Measurements from ENCODE around the gene KIF13A.
"Not testable (repeated sequence)": the region's sequence is repeated elsewhere in the genome, so short reads cannot be mapped to it uniquely, and the experiment has no call there.

KIF13A gene

GRCh38 chr6:17967668-17968518 lies 19.5 kb downstream of the KIF13A start:
- DNase-seq, result no peak

GRCh38 chr6:17966451-17966850 lies 21.0 kb downstream of the KIF13A start:
- no peak for DNase-seq

- no peak for DNase-seq
These were observed 22.0 kb downstream of the KIF13A start for GRCh38 chr6:17965397-17965796.

GRCh38 chr6:17964633-17965032 lies 22.8 kb downstream of the KIF13A start:
- no peak for DNase-seq

- DNase-seq, result no peak
These were observed 24.9 kb downstream of the KIF13A start for GRCh38 chr6:17962436-17963031.

- DNase-seq, result no peak
These were observed 28.1 kb downstream of the KIF13A start for GRCh38 chr6:17959302-17959701.

- DNase-seq, result no peak
These were observed 29.4 kb downstream of the KIF13A start for GRCh38 chr6:17957904-17958620.

- DNase-seq, result no peak
These were observed 29.9 kb downstream of the KIF13A start for GRCh38 chr6:17957498-17957897.

- DNase-seq, result no peak
These were observed 30.3 kb downstream of the KIF13A start for GRCh38 chr6:17957086-17957485.

GRCh38 chr6:17950095-17950494 lies 37.3 kb downstream of the KIF13A start:
- no peak for DNase-seq

- DNase-seq, result no peak
These were observed 38.3 kb downstream of the KIF13A start for GRCh38 chr6:17949168-17949567.

GRCh38 chr6:17948725-17949124 lies 38.7 kb downstream of the KIF13A start:
- no peak for DNase-seq

- not testable (repeated sequence) for DNase-seq
These were observed 39.9 kb downstream of the KIF13A start for GRCh38 chr6:17947574-17947973.

- no peak for DNase-seq
These were observed 41.9 kb downstream of the KIF13A start for GRCh38 chr6:17945575-17945974.

GRCh38 chr6:17945111-17945510 lies 42.3 kb downstream of the KIF13A start:
- DNase-seq, result no peak

GRCh38 chr6:17941318-17941717 lies 46.1 kb downstream of the KIF13A start:
- no peak for DNase-seq

- no peak for DNase-seq
These were observed 47.2 kb downstream of the KIF13A start for GRCh38 chr6:17940151-17940792.

- DNase-seq, result no peak
These were observed 48.5 kb downstream of the KIF13A start for GRCh38 chr6:17938901-17939300.

GRCh38 chr6:17935188-17936149 lies 52.0 kb downstream of the KIF13A start:
- no peak for DNase-seq

- no peak for DNase-seq
These were observed 53.7 kb downstream of the KIF13A start for GRCh38 chr6:17933716-17934115.

GRCh38 chr6:17932330-17932852 lies 55.0 kb downstream of the KIF13A start:
- DNase-seq, result no peak

- DNase-seq, result no peak
These were observed 56.2 kb downstream of the KIF13A start for GRCh38 chr6:17931227-17931626.

Measured in CD4-positive, alpha-beta T cell treated with Interleukin-17A for 4 hours (primary cell).